HPDE6-E6E7 (cell line): Measurements from ENCODE around the gene SAMD9.
"Not testable (repeated sequence)": the region's sequence is repeated elsewhere in the genome, so short reads cannot be mapped to it uniquely, and the experiment has no call there.

Source experiments
- DNase-seq: peaks from one replicate; pipeline ENCODE4 v3.0.0; 2011; ENCODE audit warnings: missing footprints; ENCODE audit errors: extremely low spot score

The SAMD9 gene

GRCh38 chr7:93117852-93118530, at the start of gene SAMD9:
Gene SAMD9 (minus strand): TSS chr7:93117979. CDS start chr7:93106097, 11,882 bp downstream.
- peak; percentile 76 for DNase-seq

DNA sequence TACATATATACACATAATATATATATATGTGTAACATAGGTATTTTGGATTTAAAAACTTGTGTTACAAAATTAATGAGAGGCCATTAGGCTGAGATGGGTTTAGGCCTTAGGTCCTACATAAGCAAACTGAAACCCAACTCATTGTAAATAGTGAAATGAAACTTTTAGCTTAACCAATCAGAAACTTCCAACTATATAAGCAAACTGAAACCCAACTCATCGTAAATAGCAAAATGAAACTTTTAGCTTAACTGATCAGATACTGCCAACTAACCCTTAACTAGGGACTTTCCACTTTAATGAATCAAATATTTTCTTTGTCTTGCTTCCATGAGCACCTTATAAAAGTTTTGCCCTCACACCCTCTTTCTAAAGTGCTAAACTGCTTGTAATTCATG, 47.7 kb upstream of the SAMD9 start:
- no peak for DNase-seq

DNA sequence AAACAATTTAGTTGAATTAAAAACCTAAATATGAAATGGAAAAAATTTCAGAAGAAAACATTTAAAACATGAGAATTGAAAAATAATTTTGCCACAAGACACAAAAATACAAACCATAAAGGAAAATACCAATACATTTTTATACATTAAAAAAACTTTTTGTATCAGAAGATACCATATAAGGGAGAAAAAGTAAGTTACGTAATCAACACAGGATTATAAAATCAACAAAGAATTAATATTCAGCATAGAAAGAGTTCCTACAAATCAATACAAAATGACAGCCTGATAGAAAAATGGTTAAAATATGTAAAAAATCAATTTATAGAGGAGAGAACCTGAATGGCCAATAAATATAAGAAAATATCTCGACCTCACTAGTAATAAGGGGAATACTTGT, 47.0 kb upstream of the SAMD9 start:
- DNase-seq: no peak

DNA sequence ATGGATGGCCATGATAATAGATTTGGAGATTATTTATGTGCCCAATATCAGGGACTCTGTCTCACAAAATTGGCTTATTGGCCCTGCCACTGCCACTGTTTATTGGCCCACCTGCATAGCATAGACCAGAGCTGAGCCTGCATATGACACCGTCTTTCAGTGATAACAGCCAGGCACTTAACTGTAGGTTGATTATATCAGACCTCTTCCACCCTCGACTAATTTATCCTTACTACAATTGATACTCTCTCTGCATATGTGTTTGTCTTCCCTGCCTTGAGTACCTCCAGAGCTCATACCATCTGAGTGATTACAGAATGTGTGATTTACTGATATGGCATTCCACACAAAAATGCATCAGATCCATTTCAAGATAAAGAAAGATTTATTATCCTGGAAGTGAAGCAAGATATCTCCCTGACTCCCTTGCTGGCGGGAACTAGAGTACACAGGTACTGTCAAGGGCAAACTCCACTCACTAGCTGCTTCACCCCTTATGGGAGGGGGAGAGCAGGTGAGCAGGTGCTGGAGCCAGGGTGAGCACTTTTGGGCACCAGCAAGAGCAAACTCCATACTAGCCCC, 43.5 kb upstream of the SAMD9 start:
- DNase-seq: no peak

- DNase-seq: no peak
These were observed 42.6 kb upstream of the SAMD9 start for GRCh38 chr7:93160410-93160809.

DNA sequence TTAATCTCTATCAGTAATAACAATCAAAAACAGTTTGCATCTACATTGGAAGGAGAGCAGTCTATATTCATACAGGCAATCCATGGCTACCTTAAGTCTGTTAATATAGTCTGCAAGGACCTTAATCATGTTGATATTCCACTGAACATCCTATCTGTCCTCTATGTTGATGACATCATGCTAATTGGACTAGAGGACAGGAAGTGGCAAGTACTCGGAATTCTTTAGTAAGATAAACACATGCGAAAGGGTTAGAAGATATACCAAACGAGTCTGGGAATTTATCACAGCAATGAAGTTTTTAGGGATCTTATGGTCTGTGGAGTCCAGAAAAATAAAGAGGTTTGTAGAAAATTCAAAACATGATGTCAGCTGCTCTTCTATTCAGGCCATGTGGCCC, 41.7 kb upstream of the SAMD9 start:
- DNase-seq: no peak

- no peak for DNase-seq
These were observed 39.1 kb upstream of the SAMD9 start for GRCh38 chr7:93156884-93157283.

DNA sequence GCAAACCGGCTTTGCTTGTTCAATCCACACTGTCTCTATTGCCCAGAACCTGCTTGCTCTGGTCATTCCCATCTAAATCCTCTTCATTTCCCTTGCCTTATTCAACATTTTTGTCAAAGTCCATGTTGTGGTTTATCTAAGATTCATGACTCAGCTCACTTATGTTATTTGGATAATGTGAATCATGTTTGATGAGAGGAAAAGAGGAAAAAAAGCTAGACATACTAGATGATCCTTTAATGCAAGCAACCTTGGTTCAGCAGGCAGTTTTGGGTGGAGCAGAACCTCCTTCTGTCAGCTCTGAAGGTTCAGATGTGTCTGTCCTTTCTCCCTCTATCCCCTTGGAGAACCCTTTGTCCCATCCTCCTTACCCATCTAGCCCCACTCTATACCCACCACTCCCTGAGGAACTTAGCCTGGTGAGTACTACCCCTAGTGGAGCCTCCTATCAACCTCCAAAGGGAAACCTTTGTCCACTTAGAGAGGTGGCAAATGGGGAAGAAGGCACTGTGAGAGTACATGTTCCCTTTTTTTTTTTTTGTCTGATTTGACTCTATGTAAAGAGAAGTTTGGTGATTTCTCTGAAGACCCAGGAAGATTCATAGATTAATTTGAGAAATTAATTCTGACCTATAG, 32.5 kb upstream of the SAMD9 start:
- no peak for DNase-seq

DNA sequence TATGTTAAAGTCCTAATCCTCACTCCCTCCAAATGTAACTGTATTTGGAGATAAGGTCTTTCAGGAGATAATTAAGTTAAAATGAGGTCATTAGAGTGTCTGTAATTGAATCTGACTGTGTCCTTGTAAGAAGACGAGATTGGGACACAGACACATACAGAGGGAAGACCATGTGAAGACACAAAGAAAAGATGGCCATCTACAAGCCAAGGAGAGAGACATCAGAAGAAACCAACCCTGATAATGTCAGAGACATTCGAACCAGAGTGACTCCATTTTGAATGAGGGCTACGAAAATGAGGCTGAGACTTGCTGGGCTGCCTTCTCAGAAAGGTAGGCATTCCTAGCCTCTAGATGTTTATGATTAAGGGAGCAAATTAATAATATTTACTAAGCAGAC, 30.9 kb upstream of the SAMD9 start:
- DNase-seq: no peak

GRCh38 chr7:93148144-93148543, 30.4 kb upstream of the SAMD9 start, which contains the start of gene SAMD9L:
Gene SAMD9L (minus strand): TSS chr7:93148385. CDS start chr7:93135971, 12,414 bp downstream.
- peak; percentile 31 for DNase-seq

DNA sequence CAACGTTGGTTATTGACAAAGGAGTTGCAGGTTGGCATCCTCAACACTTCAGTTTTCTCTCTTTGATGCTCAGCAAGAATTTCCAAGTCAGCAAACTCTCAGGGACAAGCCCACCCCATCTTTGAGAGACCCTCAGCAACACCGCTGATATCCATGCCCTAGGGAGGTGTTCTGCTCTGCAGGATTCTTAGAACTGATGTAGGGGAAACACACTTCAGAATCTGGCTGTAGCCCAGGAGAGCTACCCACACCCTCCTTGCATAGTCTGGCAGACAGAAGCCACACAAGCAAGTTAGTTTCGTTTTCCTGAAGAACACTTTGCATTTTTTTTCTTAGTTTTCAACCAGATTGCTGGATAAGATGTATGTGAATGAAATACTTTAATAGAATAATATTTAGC, 29.6 kb upstream of the SAMD9 start:
- peak; percentile 14 for DNase-seq

DNA sequence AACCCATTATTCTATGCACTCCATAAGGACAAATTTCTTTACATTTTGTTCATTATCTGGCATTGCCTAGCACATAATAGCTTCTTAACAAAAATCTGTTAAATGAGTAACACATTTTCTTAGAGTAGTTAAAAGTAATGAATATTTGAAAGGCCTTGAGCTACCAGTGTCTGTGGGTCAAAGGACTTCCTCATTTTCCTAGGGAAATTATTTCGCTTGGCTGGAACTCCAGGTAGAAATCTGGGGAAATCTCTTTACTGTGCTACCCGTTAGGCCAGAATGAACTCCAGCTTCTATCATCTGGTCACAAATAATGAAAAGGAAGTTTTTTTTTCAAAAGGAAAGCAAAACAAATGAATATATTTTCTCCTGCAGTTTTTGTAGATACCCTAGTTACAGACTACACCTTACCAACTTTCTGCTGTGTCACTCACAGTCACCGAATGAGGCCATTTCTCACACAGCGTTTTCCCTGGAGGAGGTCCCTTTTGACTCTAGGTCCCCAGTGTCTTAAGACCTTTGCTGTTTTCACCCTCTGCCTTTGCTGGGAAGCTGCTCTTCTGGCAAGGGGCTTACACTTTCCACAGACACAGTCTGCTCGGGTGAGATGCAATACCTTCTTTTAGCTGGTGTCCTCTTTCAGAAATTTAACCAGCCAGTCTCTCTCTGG, 28.8 kb upstream of the SAMD9 start:
- no peak for DNase-seq

DNA sequence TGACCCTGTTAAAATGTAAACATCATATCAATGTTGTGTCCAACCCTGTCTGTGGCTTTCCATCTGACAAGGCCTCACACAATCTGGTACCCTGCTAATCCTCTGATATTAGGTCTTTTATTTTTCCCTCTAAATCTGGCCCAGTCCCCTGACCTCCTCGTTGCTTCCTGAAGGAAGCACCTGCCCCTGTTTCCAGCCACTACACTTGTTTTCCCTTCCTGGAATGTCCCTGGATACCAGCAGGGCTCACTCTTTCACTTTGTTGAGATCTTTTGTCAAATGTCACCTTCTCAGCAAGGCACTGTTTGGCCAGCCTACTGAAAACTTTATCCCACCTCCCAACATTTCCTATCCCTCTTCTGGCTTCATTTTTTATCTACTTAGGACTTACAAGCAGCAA, 28.3 kb upstream of the SAMD9 start:
- DNase-seq: no peak

DNA sequence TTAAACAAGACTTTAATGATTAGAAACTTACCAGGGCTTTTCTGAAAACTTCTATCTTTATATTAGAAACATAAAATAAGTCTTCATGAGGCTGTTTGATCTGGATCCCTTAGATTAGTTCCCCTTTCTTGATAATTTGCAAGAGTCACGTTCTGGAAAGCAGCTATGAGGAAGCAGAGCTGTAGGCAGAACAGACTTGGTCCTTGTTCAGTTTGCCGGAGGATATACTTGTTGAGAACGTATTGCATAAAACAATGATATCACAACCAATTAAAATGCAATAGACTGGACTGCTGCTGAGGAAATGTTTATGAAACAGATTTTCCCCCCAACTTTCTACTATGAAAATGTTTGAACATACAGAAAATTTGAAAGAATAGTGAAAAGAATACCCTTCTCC, 27.6 kb upstream of the SAMD9 start:
- DNase-seq: no peak

DNA sequence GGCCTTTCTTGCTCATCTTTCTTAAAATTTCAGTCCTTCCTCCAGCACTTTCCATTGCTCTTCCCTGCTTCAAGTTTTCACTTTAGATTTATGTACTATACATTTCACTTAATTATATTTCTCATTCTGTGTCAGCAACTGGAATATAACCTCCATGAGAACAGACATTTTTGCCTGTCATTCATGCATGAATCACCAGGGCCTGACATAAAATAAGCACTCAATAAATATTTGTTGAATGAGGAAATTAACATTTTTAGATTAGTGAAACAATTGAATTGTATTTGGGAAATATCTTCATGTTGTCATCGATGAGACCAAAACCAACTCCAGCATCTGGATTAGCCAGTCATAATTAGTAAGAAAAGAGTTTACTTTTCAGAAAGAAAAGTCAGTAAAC, 24.3 kb upstream of the SAMD9 start:
- no peak for DNase-seq

DNA sequence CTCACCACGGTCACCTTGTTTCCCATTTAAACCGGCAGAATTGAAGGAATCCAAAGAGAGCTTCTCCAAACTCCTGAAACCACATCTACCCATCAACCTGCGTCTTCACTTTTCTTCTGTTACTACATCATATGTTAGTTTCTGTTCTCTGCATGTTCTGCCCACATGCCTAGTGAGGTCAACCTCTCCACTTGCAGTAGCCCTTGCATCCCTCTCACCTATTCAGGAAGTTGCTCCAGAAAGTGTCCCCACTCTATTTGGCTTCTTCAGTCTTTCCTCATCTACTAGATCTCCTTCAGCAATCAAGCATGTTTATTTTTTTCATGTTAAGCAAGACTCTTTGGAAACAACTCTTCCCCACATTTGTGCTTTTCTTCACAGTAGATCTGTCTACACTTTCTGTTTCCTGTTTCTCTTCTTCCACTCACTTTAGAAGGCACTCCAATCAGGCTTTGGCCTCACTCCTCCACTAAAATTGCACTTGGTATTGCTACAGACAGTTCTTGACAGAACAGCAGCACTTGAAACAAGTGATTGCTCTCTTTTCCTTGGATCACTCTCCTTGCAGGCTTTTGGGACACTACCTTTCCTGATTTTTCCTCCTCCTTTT, 22.9 kb upstream of the SAMD9 start:
- no peak for DNase-seq

DNA sequence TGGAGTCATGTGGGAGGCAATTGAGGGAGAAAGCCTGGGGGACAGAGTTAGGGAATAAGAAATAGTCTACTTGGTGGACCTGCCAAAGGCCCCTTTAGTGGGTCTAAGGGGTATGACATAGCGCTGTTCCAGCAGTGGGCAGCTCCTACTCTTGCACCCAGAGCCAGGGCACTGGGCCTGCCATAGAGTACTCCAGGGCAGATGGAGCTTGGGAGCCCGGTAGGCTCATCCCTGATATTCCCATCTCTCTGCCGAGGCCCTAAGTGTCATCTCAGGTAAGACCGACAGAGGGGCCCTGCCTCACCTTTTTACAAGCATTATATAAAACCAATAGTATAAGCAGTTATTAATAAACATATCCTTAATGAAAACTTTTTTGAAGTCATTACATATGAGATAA, 20.8 kb upstream of the SAMD9 start:
- no peak for DNase-seq

GRCh38 chr7:93133005-93133404, 15.2 kb upstream of the SAMD9 start:
- no peak for DNase-seq

GRCh38 chr7:93132216-93132615, 14.4 kb upstream of the SAMD9 start:
- no peak for DNase-seq

GRCh38 chr7:93126954-93127353, 9.2 kb upstream of the SAMD9 start:
- DNase-seq: not testable (repeated sequence)

GRCh38 chr7:93123532-93123931, 5.8 kb upstream of the SAMD9 start:
- DNase-seq: not testable (repeated sequence)
